ACC112 (cell line): ENCODE data around the gene ALX4.

ENCODE experiments used
- H2AFZ ChIP-seq: fragments of 200-600 bp; sonication (generic); one replicate; pipeline ENCODE4 v1.6.0; 2017; ENCODE audit warnings: antibody characterized with exemption, low read length; ENCODE audit not compliant: unreplicated experiment
- H3K27ac ChIP-seq: fragments of 200-600 bp; sonication (generic); 2 replicates; pipeline ENCODE4 v1.5.1; 2014; ENCODE audit warnings: low read depth, mild to moderate bottlenecking, antibody characterized with exemption, low read length, moderate library complexity
- H3K27me3 ChIP-seq: fragments of 200-600 bp; sonication (generic); 2 replicates; pipeline ENCODE4 v1.6.1; 2014; ENCODE audit warnings: mild to moderate bottlenecking, antibody characterized with exemption, low read length, moderate library complexity, mixed read lengths; ENCODE audit not compliant: insufficient read depth
- H3K36me3 ChIP-seq: fragments of 200-600 bp; sonication (generic); 2 replicates; pipeline ENCODE4 v1.6.1; 2016; ENCODE audit warnings: mild to moderate bottlenecking, antibody characterized with exemption, low read length, moderate library complexity, mixed read lengths; ENCODE audit not compliant: insufficient read depth
- H3K4me1 ChIP-seq: fragments of 200-600 bp; sonication (generic); one replicate; pipeline ENCODE4 v1.6.1; 2016; ENCODE audit warnings: low read length, mixed read lengths; ENCODE audit not compliant: insufficient read depth, unreplicated experiment, control insufficient read depth
- H3K4me3 ChIP-seq: fragments of 200-600 bp; sonication (generic); 2 replicates; pipeline ENCODE4 v1.5.1; 2014; ENCODE audit warnings: mild to moderate bottlenecking, low read depth, low read length
- H3K79me2 ChIP-seq: fragments of 200-600 bp; sonication (generic); one replicate; pipeline ENCODE4 v1.6.0; 2016; ENCODE audit warnings: low read length; ENCODE audit not compliant: control insufficient read depth, unreplicated experiment, insufficient read depth

ALX4 gene

DNA sequence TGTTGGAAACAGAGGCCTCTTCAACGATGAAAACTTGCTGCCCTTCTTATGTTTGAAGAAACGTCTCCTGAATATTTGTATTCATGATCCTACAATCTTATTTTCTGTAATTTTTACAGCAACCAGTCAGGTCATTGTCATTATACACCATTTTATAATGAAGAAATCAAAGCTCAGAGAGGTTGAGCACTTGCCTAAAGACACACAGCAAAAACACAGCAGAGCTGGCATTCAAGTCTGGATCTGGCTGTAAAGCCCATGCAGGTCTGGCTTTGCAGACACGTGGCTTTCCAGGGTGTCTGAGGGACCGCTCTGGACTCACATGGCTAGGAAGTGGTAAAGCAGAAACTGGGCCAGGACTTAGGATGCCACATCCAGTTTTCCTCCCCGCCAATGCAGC is 15.8 kb upstream of the ALX4 start:
- no peak overlapping the region for H3K4me3 ChIP-seq
- H2AFZ ChIP-seq, result no peak overlapping the region
- no peaks in the 10 kb centered on the region for H3K36me3 ChIP-seq
- H3K79me2 ChIP-seq, result no peaks in the 10 kb centered on the region
- peaks cover 86% of the 10 kb centered on the region for H3K27me3 ChIP-seq
- no peak overlapping the region for H3K27ac ChIP-seq
- peaks cover 12% of the 10 kb centered on the region for H3K4me1 ChIP-seq

GRCh38 chr11:44324749-44325525 is 15.0 kb upstream of the ALX4 start:
- Histone ChIP-seq H3K4me3 (no peak overlapping the region), H3K27me3 (peaks cover 86% of the 10 kb centered on the region), H3K36me3 (no peaks in the 10 kb centered on the region), H3K4me1 (peaks cover 12% of the 10 kb centered on the region), H2AFZ (no peak overlapping the region), H3K27ac (no peak overlapping the region), H3K79me2 (no peaks in the 10 kb centered on the region)

DNA sequence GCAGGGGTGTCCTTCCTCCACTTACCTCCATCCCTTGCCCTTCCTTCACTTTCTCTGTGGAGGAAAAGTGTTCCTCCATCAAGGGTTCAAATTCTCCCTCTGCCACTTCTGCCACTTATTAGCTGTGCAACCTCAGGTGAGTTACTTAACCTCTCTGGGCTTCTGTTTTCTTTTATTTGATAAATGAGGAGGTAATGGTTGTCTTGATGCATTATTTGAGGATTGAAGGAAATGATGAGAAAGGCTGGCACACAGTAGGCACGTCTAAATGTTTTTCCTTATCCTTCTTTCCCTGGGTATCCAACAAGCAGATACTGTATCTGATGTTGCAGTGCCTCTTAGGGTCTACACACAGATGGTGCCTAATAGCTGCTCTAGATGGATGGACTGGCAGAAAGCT is 14.3 kb upstream of the ALX4 start:
- H3K36me3 ChIP-seq, result no peaks in the 10 kb centered on the region
- no peak overlapping the region for H3K27ac ChIP-seq
- peaks cover 86% of the 10 kb centered on the region for H3K27me3 ChIP-seq
- no peak overlapping the region for H2AFZ ChIP-seq
- peaks cover 12% of the 10 kb centered on the region for H3K4me1 ChIP-seq
- no peak overlapping the region for H3K4me3 ChIP-seq
- no peaks in the 10 kb centered on the region for H3K79me2 ChIP-seq

- Histone ChIP-seq H2AFZ (no peak overlapping the region), H3K36me3 (no peaks in the 10 kb centered on the region), H3K4me3 (no peak overlapping the region), H3K27ac (no peak overlapping the region), H3K4me1 (peaks cover 12% of the 10 kb centered on the region), H3K27me3 (peaks cover 89% of the 10 kb centered on the region), H3K79me2 (no peaks in the 10 kb centered on the region)
These were observed 12.3 kb upstream of the ALX4 start for GRCh38 chr11:44322243-44322642.

DNA sequence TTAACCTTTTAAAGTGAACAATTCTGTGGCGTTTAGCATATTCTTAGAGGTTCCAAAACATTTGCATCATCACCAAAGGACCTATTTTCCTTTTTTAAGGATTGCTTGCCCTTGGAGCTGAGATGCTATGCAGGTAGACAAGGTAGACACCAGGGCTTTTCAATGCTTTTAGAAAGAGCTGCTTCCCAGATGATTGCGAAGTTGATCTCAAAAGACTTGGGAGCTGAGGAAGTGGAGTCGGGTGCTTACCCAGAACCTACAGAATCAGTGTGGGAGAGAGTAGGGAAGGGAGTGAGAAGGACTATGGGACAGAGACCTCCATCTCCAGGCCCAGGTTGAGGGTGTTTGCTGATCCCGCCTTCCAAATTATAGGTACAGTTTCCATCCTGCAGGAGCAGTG is 11.1 kb upstream of the ALX4 start:
- Histone ChIP-seq H3K27me3 (peaks cover 99% of the 10 kb centered on the region), H2AFZ (no peak overlapping the region), H3K27ac (no peak overlapping the region), H3K4me3 (no peak overlapping the region), H3K4me1 (peaks cover 12% of the 10 kb centered on the region), H3K36me3 (no peaks in the 10 kb centered on the region), H3K79me2 (no peaks in the 10 kb centered on the region)

DNA sequence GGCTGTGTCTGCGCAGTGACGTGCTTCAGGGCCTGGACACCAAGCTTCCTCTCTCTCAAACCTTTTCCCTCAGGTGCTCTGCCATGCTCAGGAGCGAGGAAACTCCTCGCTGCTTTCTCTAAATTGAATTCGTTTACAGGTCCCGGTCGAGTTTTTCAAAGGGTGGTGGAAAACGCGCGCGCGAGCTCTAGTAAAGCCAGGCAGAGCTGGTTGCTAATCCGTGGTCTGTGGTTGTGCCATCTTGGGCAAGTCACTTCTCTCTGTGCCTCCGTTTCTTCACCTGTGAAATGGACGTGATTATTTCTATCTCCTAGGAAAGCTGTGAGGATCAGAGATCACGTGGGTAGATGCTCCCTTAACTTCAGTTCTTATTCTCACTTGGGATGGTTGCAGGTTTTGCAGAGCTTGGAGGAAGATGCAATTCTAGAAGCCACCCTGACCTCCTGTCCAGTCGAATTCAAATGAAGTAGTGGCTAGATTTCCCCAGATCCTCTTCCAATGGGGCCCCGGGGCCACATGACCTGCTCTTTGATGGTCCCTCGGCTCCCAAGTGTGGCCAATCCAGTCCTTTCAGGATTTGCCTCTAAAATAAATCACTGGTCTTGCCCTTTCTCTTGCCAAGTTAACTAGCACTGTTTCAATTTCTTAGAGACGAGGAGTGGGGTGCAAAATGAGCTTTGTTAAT is 10.5 kb upstream of the ALX4 start:
- peaks cover 98% of the 10 kb centered on the region for H3K27me3 ChIP-seq
- peak overlapping the region; percentile 57 for H3K4me3 ChIP-seq
- no peaks in the 10 kb centered on the region for H3K36me3 ChIP-seq
- no peaks in the 10 kb centered on the region for H3K79me2 ChIP-seq
- H2AFZ ChIP-seq, result no peak overlapping the region
- H3K27ac ChIP-seq, result no peak overlapping the region
- H3K4me1 ChIP-seq, result peaks cover 14% of the 10 kb centered on the region

GRCh38 chr11:44319552-44320288 is 9.8 kb upstream of the ALX4 start:
- Histone ChIP-seq H3K27me3 (peaks cover 95% of the 10 kb centered on the region), H3K4me3 (peak overlapping the region; percentile 57), H3K4me1 (peaks cover 16% of the 10 kb centered on the region), H2AFZ (peak overlapping the region; percentile 10), H3K27ac (no peak overlapping the region), H3K36me3 (no peaks in the 10 kb centered on the region), H3K79me2 (no peaks in the 10 kb centered on the region)

- Histone ChIP-seq H3K4me3 (peak overlapping the region; percentile 57), H3K27me3 (peaks cover 95% of the 10 kb centered on the region), H3K79me2 (no peaks in the 10 kb centered on the region)
These were observed 9.2 kb upstream of the ALX4 start for GRCh38 chr11:44319170-44319551.

DNA sequence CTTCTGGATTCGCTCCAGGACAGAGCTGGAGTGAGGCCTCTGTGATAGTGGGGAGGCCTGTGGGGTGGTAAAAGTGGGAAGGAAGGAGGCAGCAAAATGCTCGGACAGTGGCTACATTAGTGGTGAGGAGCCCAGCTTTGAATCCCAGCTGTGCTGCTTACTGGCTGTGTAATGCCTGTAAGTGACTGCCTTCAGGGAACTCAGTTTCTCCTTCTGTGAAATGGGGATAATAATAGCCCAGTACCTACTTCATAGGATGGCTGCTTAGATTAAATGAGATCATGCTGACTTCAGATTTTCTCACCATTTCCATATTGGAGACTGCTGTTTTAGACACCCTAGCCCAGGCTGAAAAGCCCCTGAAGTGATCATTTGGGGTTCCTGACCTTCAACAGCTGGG is 8.4 kb upstream of the ALX4 start:
- no peak overlapping the region for H3K27ac ChIP-seq
- H3K79me2 ChIP-seq, result no peaks in the 10 kb centered on the region
- no peaks in the 10 kb centered on the region for H3K36me3 ChIP-seq
- no peak overlapping the region for H2AFZ ChIP-seq
- no peak overlapping the region for H3K4me3 ChIP-seq
- peaks cover 23% of the 10 kb centered on the region for H3K4me1 ChIP-seq
- H3K27me3 ChIP-seq, result peaks cover 95% of the 10 kb centered on the region

More at GRCh38 chr11:44319170-44319551, 9.2 kb upstream of the ALX4 start:
- Histone ChIP-seq H3K36me3 (no peaks in the 10 kb centered on the region), H3K4me1 (peaks cover 16% of the 10 kb centered on the region), H3K27ac (no peak overlapping the region), H2AFZ (no peak overlapping the region)

DNA sequence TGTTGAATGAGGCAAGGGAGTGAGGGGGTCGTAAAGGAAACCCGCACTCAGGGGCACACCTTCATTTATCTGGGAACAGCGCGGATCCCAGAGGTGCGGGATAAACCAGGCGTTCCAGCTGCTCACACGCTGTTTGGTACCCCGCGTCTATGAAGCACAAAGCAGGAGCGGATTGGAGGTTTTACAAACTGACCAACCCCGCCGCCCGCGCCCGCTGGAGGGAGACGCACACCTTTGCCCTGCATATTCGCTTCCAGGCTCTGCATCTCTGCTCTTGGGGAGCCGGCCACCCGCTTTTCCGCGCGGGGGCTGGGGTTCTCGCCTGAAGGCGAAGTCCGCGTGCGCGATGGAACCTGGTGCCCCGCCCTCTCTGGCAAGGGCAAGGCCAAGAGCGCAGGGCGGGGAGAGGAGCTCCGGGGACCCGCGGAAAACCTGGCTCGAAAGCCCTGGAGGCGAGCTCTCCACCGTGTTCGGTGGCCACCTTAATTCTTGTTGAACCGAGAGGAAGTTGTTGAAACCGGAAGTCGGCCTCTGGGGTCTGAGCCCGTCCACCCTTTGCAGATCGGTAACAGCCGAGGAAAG is 6.8 kb upstream of the ALX4 start:
- Histone ChIP-seq H2AFZ (peak overlapping the region; percentile 84), H3K79me2 (no peaks in the 10 kb centered on the region), H3K27ac (no peak overlapping the region), H3K4me3 (peak overlapping the region; percentile 71), H3K4me1 (peaks cover 17% of the 10 kb centered on the region), H3K27me3 (peaks cover 93% of the 10 kb centered on the region), H3K36me3 (no peaks in the 10 kb centered on the region)
